ENCODE results near the gene ISG20. TPM values are rescaled to one million over a fixed set of nuclear protein-coding genes. Genes with fewer than 3 reads are reported as not detected.

ISG20 gene
- polyA plus RNA-seq, 1 donor (not counting 4 experiments of a cell fraction or from before 2014, with no cell fraction given): 8.9 TPM

DNA sequence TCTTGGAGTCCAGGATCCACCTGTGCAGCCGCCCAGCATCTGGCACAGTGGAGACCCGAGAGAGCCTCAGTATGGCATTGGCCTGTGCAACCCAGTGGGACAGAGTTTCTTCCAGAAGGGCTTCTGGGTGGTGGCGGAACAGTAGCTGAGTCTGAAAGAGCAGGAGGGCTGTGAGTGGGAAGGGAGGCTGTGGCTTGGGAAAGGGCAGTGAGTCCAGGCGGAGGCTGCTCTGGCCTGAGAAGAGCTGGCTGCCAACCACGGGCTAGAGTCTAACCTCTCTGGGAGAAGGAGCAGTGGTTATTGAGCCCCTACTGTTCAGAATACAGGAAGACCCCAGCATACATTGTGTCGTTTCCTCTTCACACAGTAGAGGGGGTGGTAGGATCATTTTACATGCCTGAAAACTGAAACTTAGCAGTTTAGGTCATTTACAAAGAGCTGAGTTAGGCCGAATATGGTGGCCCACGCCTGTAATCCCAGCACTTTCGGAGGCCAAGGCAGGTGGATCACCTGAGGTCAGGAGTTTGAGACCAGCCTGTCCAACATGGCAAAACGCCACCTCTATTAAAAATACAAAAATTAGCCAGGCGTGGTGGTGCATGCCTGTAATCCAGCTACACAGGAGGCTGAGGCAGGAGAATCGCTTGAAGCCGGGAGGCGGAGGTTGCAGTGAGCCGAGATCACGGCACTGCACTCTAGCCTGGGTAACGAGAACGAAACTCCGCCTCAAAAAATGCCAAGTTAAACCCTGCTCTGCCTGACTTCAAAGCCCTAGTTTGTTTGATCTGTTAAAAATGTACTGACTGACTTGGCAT, 14.5 kb upstream of the ISG20 start:
- TF ChIP-seq, protein P1, sequence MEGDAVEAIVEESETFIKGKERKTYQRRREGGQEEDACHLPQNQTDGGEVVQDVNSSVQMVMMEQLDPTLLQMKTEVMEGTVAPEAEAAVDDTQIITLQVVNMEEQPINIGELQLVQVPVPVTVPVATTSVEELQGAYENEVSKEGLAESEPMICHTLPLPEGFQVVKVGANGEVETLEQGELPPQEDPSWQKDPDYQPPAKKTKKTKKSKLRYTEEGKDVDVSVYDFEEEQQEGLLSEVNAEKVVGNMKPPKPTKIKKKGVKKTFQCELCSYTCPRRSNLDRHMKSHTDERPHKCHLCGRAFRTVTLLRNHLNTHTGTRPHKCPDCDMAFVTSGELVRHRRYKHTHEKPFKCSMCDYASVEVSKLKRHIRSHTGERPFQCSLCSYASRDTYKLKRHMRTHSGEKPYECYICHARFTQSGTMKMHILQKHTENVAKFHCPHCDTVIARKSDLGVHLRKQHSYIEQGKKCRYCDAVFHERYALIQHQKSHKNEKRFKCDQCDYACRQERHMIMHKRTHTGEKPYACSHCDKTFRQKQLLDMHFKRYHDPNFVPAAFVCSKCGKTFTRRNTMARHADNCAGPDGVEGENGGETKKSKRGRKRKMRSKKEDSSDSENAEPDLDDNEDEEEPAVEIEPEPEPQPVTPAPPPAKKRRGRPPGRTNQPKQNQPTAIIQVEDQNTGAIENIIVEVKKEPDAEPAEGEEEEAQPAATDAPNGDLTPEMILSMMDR (optimal IDR thresholded peaks at IDR 0.05 in 1 of 3, IDR thresholded peaks at IDR 0.05 in 1 of 3, conservative IDR thresholded peaks at IDR 0.05 in 1 of 3; ENCODE audit: extremely low read depth in 1 of 3, insufficient read depth in 2 of 3, low read length in 3 of 3): no peak
- TF ChIP-seq EZH2 (IDR thresholded peaks at IDR 0.05; ENCODE audit: low read length): no peak
- Histone ChIP-seq H2AFZ (ENCODE audit: control insufficient read depth, low read length) (no peak overlapping the region), H3K9me1 (ENCODE audit: control insufficient read depth, extremely low read depth, insufficient read depth, low read length) (peaks cover 9% of the 10 kb centered on the region), H3K4me1 (ENCODE audit: control insufficient read depth, extremely low read depth, insufficient read depth, low read length) (peaks cover 37% of the 10 kb centered on the region), H3K9ac (ENCODE audit: control insufficient read depth, extremely low read depth, insufficient read depth, low read length) (peak overlapping the region; percentile 99), H3K4me2 (ENCODE audit: control insufficient read depth, extremely low read depth, insufficient read depth, low read depth, low read length) (peak overlapping the region; percentile 100), H3K4me3 (ENCODE audit: control insufficient read depth in 2 of 3, extremely low read depth in 1 of 3, insufficient read depth in 2 of 3, low read depth in 1 of 3, low read length in 3 of 3) (no peak overlapping the region), H3K79me2 (ENCODE audit: control insufficient read depth, insufficient read depth, low read length) (peaks cover 77% of the 10 kb centered on the region), H4K20me1 (ENCODE audit: control insufficient read depth, extremely low read depth, insufficient read depth, low read length) (peaks cover 50% of the 10 kb centered on the region), H3K36me3 (ENCODE audit: control insufficient read depth in 2 of 2, extremely low read depth in 1 of 2, insufficient read depth in 2 of 2, low read length in 2 of 2) (peaks cover 33 to 51% of the 10 kb centered on the region in 2 experiments), H3K27me3 (ENCODE audit: control insufficient read depth, extremely low read depth, insufficient read depth, low read length) (no peaks in the 10 kb centered on the region), H3K9me3 (ENCODE audit: control insufficient read depth, low read depth, low read length) (no peaks in the 10 kb centered on the region), H3K27ac (ENCODE audit: control insufficient read depth, insufficient read depth, low read length) (peak overlapping the region; percentile 98)
- DNase-seq (ENCODE audit: low read depth, low spot score) (no peak), FAIRE-seq (no peak)
- dilution Hi-C loops (cut with MboI; ENCODE audit: extremely low pct_ligation_motif_present, low sequenced_read_pairs): no loop called here

DNA sequence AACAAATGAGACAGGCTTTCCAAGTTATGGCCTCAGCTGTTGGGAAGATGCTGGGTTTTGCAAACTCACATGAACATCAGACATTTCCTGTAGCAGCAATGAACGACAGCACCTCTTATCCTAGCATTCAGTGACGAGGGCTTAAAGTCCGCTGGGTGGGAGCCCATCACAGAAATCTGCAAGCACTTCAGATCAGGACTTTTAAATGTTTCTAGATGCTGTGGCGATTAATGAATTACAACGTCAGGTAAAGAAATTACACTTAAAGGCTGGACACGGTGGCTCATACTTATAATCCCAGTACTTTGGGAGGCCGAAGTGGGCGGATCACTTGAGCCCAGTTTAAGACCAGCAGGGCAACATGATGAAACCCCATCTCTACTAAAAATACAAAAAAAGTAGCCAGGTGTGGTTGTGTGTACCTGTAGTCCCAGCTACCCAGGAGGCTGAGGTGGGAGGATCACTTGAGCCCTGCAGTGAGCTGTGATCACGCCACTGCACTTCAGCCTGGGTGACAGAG, 13.8 kb upstream of the ISG20 start:
- H3K4me1 ChIP-seq (ENCODE audit: control insufficient read depth, extremely low read depth, insufficient read depth, low read length): peaks cover 41% of the 10 kb centered on the region
- H3K9ac ChIP-seq (ENCODE audit: control insufficient read depth, extremely low read depth, insufficient read depth, low read length): no peak overlapping the region
- no peaks in the 10 kb centered on the region for H3K27me3 ChIP-seq (ENCODE audit: control insufficient read depth, extremely low read depth, insufficient read depth, low read length)
- TF ChIP-seq, protein P1 (optimal IDR thresholded peaks at IDR 0.05 in 1 of 3, IDR thresholded peaks at IDR 0.05 in 1 of 3, conservative IDR thresholded peaks at IDR 0.05 in 1 of 3; ENCODE audit: extremely low read depth in 1 of 3, insufficient read depth in 2 of 3, low read length in 3 of 3): no peak
- TF ChIP-seq EZH2 (IDR thresholded peaks at IDR 0.05; ENCODE audit: low read length): no peak
- DNase-seq (ENCODE audit: low read depth, low spot score): no peak
- H3K9me1 ChIP-seq (ENCODE audit: control insufficient read depth, extremely low read depth, insufficient read depth, low read length): peaks cover 10% of the 10 kb centered on the region
- H3K9me3 ChIP-seq (ENCODE audit: control insufficient read depth, low read depth, low read length): no peaks in the 10 kb centered on the region
- H2AFZ ChIP-seq (ENCODE audit: control insufficient read depth, low read length): no peak overlapping the region
- dilution Hi-C loops (cut with MboI; ENCODE audit: extremely low pct_ligation_motif_present, low sequenced_read_pairs): no loop called here
- peaks cover 83% of the 10 kb centered on the region for H3K79me2 ChIP-seq (ENCODE audit: control insufficient read depth, insufficient read depth, low read length)
- no peak overlapping the region for H3K4me3 ChIP-seq (ENCODE audit: control insufficient read depth in 2 of 3, extremely low read depth in 1 of 3, insufficient read depth in 2 of 3, low read depth in 1 of 3, low read length in 3 of 3)
- peaks cover 50% of the 10 kb centered on the region for H4K20me1 ChIP-seq (ENCODE audit: control insufficient read depth, extremely low read depth, insufficient read depth, low read length)
- FAIRE-seq: no peak
- peaks cover 40 to 57% of the 10 kb centered on the region in 2 experiments for H3K36me3 ChIP-seq (ENCODE audit: control insufficient read depth in 2 of 2, extremely low read depth in 1 of 2, insufficient read depth in 2 of 2, low read length in 2 of 2)
- no peak overlapping the region for H3K27ac ChIP-seq (ENCODE audit: control insufficient read depth, insufficient read depth, low read length)
- H3K4me2 ChIP-seq (ENCODE audit: control insufficient read depth, extremely low read depth, insufficient read depth, low read depth, low read length): no peak overlapping the region

Measured in keratinocyte (primary cell).